Spinal cord (tissue), 10 donors: ENCODE measurements around the gene AP3D1. TPM values are rescaled to one million over a fixed set of nuclear protein-coding genes. Genes with fewer than 3 reads are reported as not detected.

Source experiments
- DNase-seq, 6 donors: peaks; one replicate each; pipeline versions ENCODE4 v3.0.0 to v3.0.0-alpha.2; 2013 to 2015; ENCODE audit warnings: low spot score in 6 of 6, low read depth in 4 of 6
- H3K27ac ChIP-seq: one replicate; pipeline ENCODE4 v1.5.1; 2013; ENCODE audit warnings: low read depth, low read length, control low read depth
- H3K27me3 ChIP-seq: one replicate; pipeline ENCODE4 v1.6.1; 2013; ENCODE audit warnings: low read length; ENCODE audit not compliant: control insufficient read depth, insufficient read depth
- H3K36me3 ChIP-seq: one replicate; pipeline ENCODE4 v1.6.1; 2013; ENCODE audit warnings: low read length; ENCODE audit not compliant: control insufficient read depth, insufficient read depth
- H3K4me1 ChIP-seq: one replicate; pipeline ENCODE4 v1.6.1; 2013; ENCODE audit warnings: low read length; ENCODE audit not compliant: control insufficient read depth, insufficient read depth
- H3K4me3 ChIP-seq: one replicate; pipeline ENCODE4 v1.5.1; 2013; ENCODE audit warnings: low read depth, low read length, control low read depth
- H3K9me3 ChIP-seq: one replicate; pipeline ENCODE4 v1.6.1; 2013; ENCODE audit warnings: low read length; ENCODE audit not compliant: control insufficient read depth, insufficient read depth
- WGBS: methylation state at CpG from one replicate; pipeline ENCODE4 v1.1.5; 2013; ENCODE audit warnings: missing lambda C conversion rate; ENCODE audit not compliant: insufficient coverage; 5-methylcytosine and 5-hydroxymethylcytosine counted together
- polyA plus RNA-seq, 2 donors: library from polyadenylated mRNA; unstranded; fragments of 120-200 nt; gene quantifications; one replicate each; pipeline ENCODE4 v1.2.1, GENCODE V29; 2013; ENCODE audit not compliant: insufficient read length in 2 of 2
- total RNA-seq, 2 donors: library from RNA; depleted of rRNA in 1 of 2; stranded (reverse); fragments of 120-200 nt in 1 of 2; fragments of >200 nt in 1 of 2; gene quantifications; one replicate each; pipeline versions ENCODE4 v1.2.3 to v1.2.4, GENCODE V29; 2013 to 2014
- donor health status: healthy.

The AP3D1 gene
- total and polyA plus RNA-seq, 4 donors: 65.1 to 165 (median 113) TPM

- Histone ChIP-seq H3K27ac (no peak overlapping the region), H3K36me3 (peaks cover 84% of the 10 kb centered on the region), H3K27me3 (no peaks in the 10 kb centered on the region), H3K4me3 (no peak overlapping the region), H3K4me1 (peaks cover 3% of the 10 kb centered on the region), H3K9me3 (no peaks in the 10 kb centered on the region)
- no peak for DNase-seq
- 94% methylated on average over 30 of the region's 30 CpGs for WGBS
These were observed 69.2 kb downstream of the AP3D1 start for GRCh38 chr19:2081873-2082810.

GRCh38 chr19:2080336-2080988, 70.9 kb downstream of the AP3D1 start:
- peaks cover 97% of the 10 kb centered on the region for H3K36me3 ChIP-seq
- no peak overlapping the region for H3K4me3 ChIP-seq
- no peak for DNase-seq
- no peak overlapping the region for H3K27ac ChIP-seq
- no peaks in the 10 kb centered on the region for H3K27me3 ChIP-seq
- 94% methylated on average over 19 of the region's 23 CpGs for WGBS
- peaks cover 2% of the 10 kb centered on the region for H3K4me1 ChIP-seq
- no peaks in the 10 kb centered on the region for H3K9me3 ChIP-seq

GRCh38 chr19:2079865-2080301, 71.5 kb downstream of the AP3D1 start:
- WGBS: 92% methylated on average over 21 of the region's 23 CpGs
- no peaks in the 10 kb centered on the region for H3K4me1 ChIP-seq
- no peaks in the 10 kb centered on the region for H3K27me3 ChIP-seq
- DNase-seq: no peak
- no peaks in the 10 kb centered on the region for H3K9me3 ChIP-seq
- H3K27ac ChIP-seq: no peak overlapping the region
- peaks cover 97% of the 10 kb centered on the region for H3K36me3 ChIP-seq
- no peak overlapping the region for H3K4me3 ChIP-seq

- WGBS: 95% methylated on average over 32 of the region's 32 CpGs
- peaks cover 96% of the 10 kb centered on the region for H3K36me3 ChIP-seq
These were observed 72.1 kb downstream of the AP3D1 start for GRCh38 chr19:2079076-2079864.

GRCh38 chr19:2077833-2078619, 73.3 kb downstream of the AP3D1 start:
- Histone ChIP-seq H3K27ac (no peak overlapping the region), H3K27me3 (no peaks in the 10 kb centered on the region), H3K4me3 (no peak overlapping the region), H3K36me3 (peaks cover 92% of the 10 kb centered on the region), H3K4me1 (no peaks in the 10 kb centered on the region), H3K9me3 (no peaks in the 10 kb centered on the region)
- DNase-seq: no peak
- WGBS: 97% methylated on average over 41 of the region's 44 CpGs

More at GRCh38 chr19:2079076-2079864, 72.1 kb downstream of the AP3D1 start:
- H3K4me3 ChIP-seq: no peak overlapping the region
- no peaks in the 10 kb centered on the region for H3K27me3 ChIP-seq
- H3K27ac ChIP-seq: no peak overlapping the region
- DNase-seq: no peak
- no peaks in the 10 kb centered on the region for H3K4me1 ChIP-seq
- no peaks in the 10 kb centered on the region for H3K9me3 ChIP-seq

GRCh38 chr19:2077398-2077797, 74.0 kb downstream of the AP3D1 start:
- Histone ChIP-seq H3K4me3 (no peak overlapping the region), H3K9me3 (no peaks in the 10 kb centered on the region), H3K27ac (no peak overlapping the region), H3K4me1 (no peaks in the 10 kb centered on the region), H3K27me3 (no peaks in the 10 kb centered on the region), H3K36me3 (peaks cover 92% of the 10 kb centered on the region)
- DNase-seq: no peak
- WGBS: 96% methylated on average over 7 of the region's 7 CpGs

- H3K27me3 ChIP-seq: no peaks in the 10 kb centered on the region
- H3K4me1 ChIP-seq: no peaks in the 10 kb centered on the region
- peaks cover 92% of the 10 kb centered on the region for H3K36me3 ChIP-seq
- no peak for DNase-seq
- H3K9me3 ChIP-seq: no peaks in the 10 kb centered on the region
- H3K27ac ChIP-seq: no peak overlapping the region
- 95% methylated on average over 32 of the region's 32 CpGs for WGBS
- no peak overlapping the region for H3K4me3 ChIP-seq
These were observed 74.8 kb downstream of the AP3D1 start for GRCh38 chr19:2076526-2076944.

- WGBS: 94% methylated on average over 32 of the region's 32 CpGs
- Histone ChIP-seq H3K36me3 (peaks cover 69% of the 10 kb centered on the region), H3K27ac (no peak overlapping the region), H3K9me3 (no peaks in the 10 kb centered on the region), H3K4me1 (peaks cover 8% of the 10 kb centered on the region), H3K4me3 (no peak overlapping the region), H3K27me3 (no peaks in the 10 kb centered on the region)
- no peak for DNase-seq
These were observed 78.4 kb downstream of the AP3D1 start for GRCh38 chr19:2072757-2073551.
